Hepatocyte (in vitro differentiated cells): ENCODE results near the gene CYS1. TPM values are rescaled to one million over a fixed set of nuclear protein-coding genes. Genes with fewer than 3 reads are reported as not detected.

Source experiments
- DNase-seq: peaks from one replicate; pipeline ENCODE4 v3.0.0-alpha.2; 2016; ENCODE audit warnings: low spot score
- H2AFZ ChIP-seq: fragments of 200-600 bp; sonication (generic); 2 replicates; pipeline ENCODE4 v1.6.0; 2016; ENCODE audit warnings: antibody characterized with exemption, mild to moderate bottlenecking
- H3K27ac ChIP-seq: fragments of 200-600 bp; sonication (generic); 2 replicates; pipeline ENCODE4 v1.5.1; 2016; ENCODE audit warnings: mild to moderate bottlenecking
- H3K27me3 ChIP-seq: fragments of 200-600 bp; sonication (generic); 2 replicates; pipeline ENCODE4 v1.6.1; 2016
- H3K36me3 ChIP-seq: fragments of 200-600 bp; sonication (generic); replicated peaks from 2 replicates; pipeline ENCODE4 v1.5.1; 2016; ENCODE audit warnings: low read depth; ENCODE audit not compliant: insufficient read depth
- H3K4me1 ChIP-seq: fragments of 200-600 bp; sonication (generic); 2 replicates; pipeline ENCODE4 v1.5.1; 2016; ENCODE audit warnings: mild to moderate bottlenecking, moderate library complexity; ENCODE audit not compliant: insufficient read depth
- H3K4me2 ChIP-seq: fragments of 200-600 bp; sonication (generic); 2 replicates; pipeline ENCODE4 v1.6.0; 2016
- H3K4me3 ChIP-seq: fragments of 200-600 bp; sonication (generic); 2 replicates; pipeline ENCODE4 v1.5.1; 2016; ENCODE audit warnings: mild to moderate bottlenecking
- H3K79me2 ChIP-seq: fragments of 200-600 bp; sonication (generic); 2 replicates; pipeline ENCODE4 v1.6.0; 2017; ENCODE audit warnings: mild to moderate bottlenecking
- H3K9me2 ChIP-seq: fragments of 200-600 bp; sonication (generic); replicated peaks from 2 replicates; pipeline ENCODE4 v1.6.0; 2017; ENCODE audit warnings: mild to moderate bottlenecking; ENCODE audit not compliant: insufficient read depth
- H3K9me3 ChIP-seq: fragments of 200-600 bp; sonication (generic); 2 replicates; pipeline ENCODE4 v1.5.1; 2016; ENCODE audit warnings: low read depth, mild to moderate bottlenecking
- H4K20me1 ChIP-seq: fragments of 200-600 bp; sonication (generic); 2 replicates; pipeline ENCODE4 v1.6.0; 2016; ENCODE audit warnings: mild to moderate bottlenecking; ENCODE audit not compliant: insufficient read depth, poor library complexity, severe bottlenecking
- CTCF ChIP-seq: fragments of 200-600 bp; sonication (generic); IDR thresholded peaks from 2 replicates; pipeline ENCODE4 v1.5.1; 2016; ENCODE audit warnings: antibody characterized with exemption, mild to moderate bottlenecking; ENCODE audit not compliant: poor library complexity
- EZH2 ChIP-seq: fragments of 200-600 bp; sonication (generic); IDR thresholded peaks from 2 replicates; pipeline ENCODE4 v1.6.1; 2016; ENCODE audit warnings: antibody characterized with exemption, mild to moderate bottlenecking, borderline replicate concordance
- EZH2phosphoT487 ChIP-seq: fragments of 200-600 bp; sonication (generic); IDR thresholded peaks from one replicate; pipeline ENCODE4 v1.6.1; 2018; ENCODE audit warnings: antibody characterized with exemption, mild to moderate bottlenecking, low read depth, moderate library complexity; ENCODE audit not compliant: unreplicated experiment, severe bottlenecking
- WGBS: methylation state at CpG from one replicate; pipeline ENCODE4 v1.1.6; 2016; ENCODE audit warnings: low lambda C conversion rate; ENCODE audit errors: missing lambda C conversion rate; 5-methylcytosine and 5-hydroxymethylcytosine counted together
- polyA plus RNA-seq: library from polyadenylated mRNA; unstranded; fragments of >200 nt; fragmentation: Nextera tagmentation; extraction: Ambion mirVana; gene quantifications from 2 replicates; pipeline ENCODE4 v1.2.1, GENCODE V29; 2016
- total RNA-seq: library from RNA; depleted of rRNA; stranded (reverse); fragments of >200 nt; gene quantifications from 2 replicates; pipeline ENCODE4 v1.2.3, GENCODE V29; 2014

CYS1 gene
- total and polyA plus RNA-seq, 2 experiments from 2014 or later, result 2.7 to 2.9 TPM

GRCh38 chr2:10035633-10036032 is 44.6 kb downstream of the CYS1 start:
- no peaks in the 10 kb centered on the region for H4K20me1 ChIP-seq
- no peak for DNase-seq
- no peaks in the 10 kb centered on the region for H3K4me1 ChIP-seq
- no peaks in the 10 kb centered on the region for H3K27me3 ChIP-seq
- H3K4me2 ChIP-seq, result no peak overlapping the region
- no peaks in the 10 kb centered on the region for H3K9me2 ChIP-seq
- no peak overlapping the region for H3K4me3 ChIP-seq
- H3K79me2 ChIP-seq, result no peaks in the 10 kb centered on the region
- TF ChIP-seq CTCF (no peak), EZH2 (no peak), EZH2phosphoT487 (no peak)
- 86% methylated on average over 5 of the region's 5 CpGs for WGBS
- no peaks in the 10 kb centered on the region for H3K9me3 ChIP-seq
- no peaks in the 10 kb centered on the region for H3K36me3 ChIP-seq
- H3K27ac ChIP-seq, result no peak overlapping the region
- no peak overlapping the region for H2AFZ ChIP-seq

DNA sequence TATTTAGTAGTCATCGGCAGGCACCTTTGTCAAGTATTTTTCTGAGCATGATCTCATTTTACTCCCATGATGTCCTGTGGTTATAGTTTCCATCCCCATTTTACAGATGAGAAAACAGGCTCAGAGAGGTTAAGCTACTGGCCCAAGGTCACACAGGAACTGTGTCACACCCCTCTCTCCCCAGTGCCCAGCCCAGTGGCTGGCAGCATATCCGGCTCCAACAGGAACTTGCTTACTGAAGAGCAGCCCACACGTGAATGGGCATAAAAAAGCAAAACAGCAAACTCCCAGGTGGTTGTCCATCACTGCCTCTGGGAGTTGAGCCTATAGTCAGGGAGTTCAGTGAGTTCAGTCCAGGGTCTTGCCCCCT is 45.2 kb downstream of the CYS1 start:
- Histone ChIP-seq H3K4me2 (no peak overlapping the region), H3K9me3 (no peaks in the 10 kb centered on the region), H3K27ac (no peak overlapping the region), H2AFZ (no peak overlapping the region), H4K20me1 (no peaks in the 10 kb centered on the region), H3K4me1 (no peaks in the 10 kb centered on the region), H3K36me3 (no peaks in the 10 kb centered on the region), H3K27me3 (no peaks in the 10 kb centered on the region), H3K79me2 (no peaks in the 10 kb centered on the region), H3K9me2 (no peaks in the 10 kb centered on the region), H3K4me3 (no peak overlapping the region)
- DNase-seq, result no peak
- no peak for TF ChIP-seq EZH2phosphoT487
- TF ChIP-seq CTCF, result no peak
- TF ChIP-seq EZH2, result no peak
- 88% methylated on average over 3 of the region's 3 CpGs for WGBS

DNA sequence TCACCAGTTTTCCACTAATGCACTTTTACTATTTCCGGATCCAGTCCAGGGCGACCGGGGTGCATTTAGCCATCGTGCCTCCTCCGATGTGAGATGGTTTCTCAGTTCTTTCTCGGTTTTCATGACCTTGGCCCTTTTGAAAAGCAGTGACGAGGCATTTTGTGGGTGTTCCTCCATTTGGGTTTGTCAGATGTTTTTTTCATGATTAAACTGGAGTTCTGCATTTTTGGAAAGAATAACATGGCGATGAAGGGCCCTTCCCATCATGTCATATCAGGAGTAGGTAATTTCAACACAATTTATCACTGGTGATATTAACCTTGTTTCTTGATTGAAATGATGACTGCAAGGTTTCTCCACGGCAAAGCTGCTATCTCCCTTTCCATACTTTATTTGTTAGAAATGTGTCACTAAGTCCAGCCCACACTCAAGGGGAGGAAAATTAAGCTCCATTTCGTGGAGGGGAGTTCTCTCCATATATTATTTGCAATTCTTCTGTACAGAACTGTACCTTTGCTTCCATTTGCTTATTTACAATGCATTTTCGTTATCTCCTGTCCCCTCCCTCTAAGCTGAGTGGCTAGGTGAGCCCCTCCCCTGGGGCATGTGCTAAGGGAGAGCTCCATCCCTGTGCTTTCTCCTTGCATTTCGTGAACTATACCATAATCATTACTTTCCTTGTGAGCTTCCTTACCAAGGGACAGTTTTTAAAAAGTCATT is 45.7 kb downstream of the CYS1 start:
- peaks cover 3% of the 10 kb centered on the region for H3K4me1 ChIP-seq
- H3K9me3 ChIP-seq, result no peaks in the 10 kb centered on the region
- no peaks in the 10 kb centered on the region for H4K20me1 ChIP-seq
- no peaks in the 10 kb centered on the region for H3K9me2 ChIP-seq
- H2AFZ ChIP-seq, result no peak overlapping the region
- H3K4me2 ChIP-seq, result no peak overlapping the region
- no peaks in the 10 kb centered on the region for H3K36me3 ChIP-seq
- no peak for TF ChIP-seq EZH2phosphoT487
- no peak for TF ChIP-seq CTCF
- TF ChIP-seq EZH2, result no peak
- H3K79me2 ChIP-seq, result no peaks in the 10 kb centered on the region
- H3K27ac ChIP-seq, result no peak overlapping the region
- H3K4me3 ChIP-seq, result no peak overlapping the region
- 82% methylated on average over 12 of the region's 12 CpGs for WGBS
- DNase-seq, result no peak
- H3K27me3 ChIP-seq, result no peaks in the 10 kb centered on the region
